PC-3 (cell line): ENCODE measurements around the gene HRH3. TPM values are rescaled to one million over a fixed set of nuclear protein-coding genes. Genes with fewer than 3 reads are reported as not detected.

Experiments
- ATAC-seq: fragments of 200-7000 bp; cut with Tn5 transposase; 2 replicates; pipeline ENCODE4 v1.9.1; 2020; ENCODE audit warnings: mild to moderate bottlenecking, moderate library complexity
- BruUV-seq: library from RNA; stranded (reverse); fragments of 400-500 nt; replicated peaks from 2 replicates; lab custom pipeline; 2021; lab: Mats Ljungman, UMichigan
- CTCF ChIA-PET: fragments of 300-600 bp; sonication (Branson Sonifier 250); formaldehyde crosslinking; loops from one replicate; lab custom pipeline; 2022; ENCODE audit warnings: antibody characterized with exemption; lab: Charles Lee
- POLR2A ChIA-PET: fragments of 300-600 bp; sonication (Branson Sonifier 250); formaldehyde crosslinking; loops from one replicate; lab custom pipeline; 2022; ENCODE audit warnings: antibody characterized with exemption; ENCODE audit not compliant: unreplicated experiment; lab: Charles Lee
- DNase-seq: peaks from one replicate; pipeline ENCODE4 v3.0.0-alpha.2; 2015
- H2AFZ ChIP-seq: fragments of 300-600 bp; sonication (generic); 2 replicates; pipeline ENCODE4 v1.6.0; 2016; ENCODE audit warnings: antibody characterized with exemption, low read length
- H3F3A ChIP-seq: fragments of 300-600 bp; sonication (generic); one replicate; pipeline ENCODE4 v1.6.0; 2017; ENCODE audit warnings: antibody characterized with exemption, low read length, control low read depth, mild to moderate bottlenecking; ENCODE audit not compliant: unreplicated experiment
- H3K27ac ChIP-seq: fragments of 300-600 bp; sonication (generic); 2 replicates; pipeline ENCODE4 v1.5.1; 2016; ENCODE audit warnings: mild to moderate bottlenecking, low read length
- H3K27me3 ChIP-seq: fragments of 300-600 bp; sonication (generic); 2 replicates; pipeline ENCODE4 v1.6.1; 2016; ENCODE audit warnings: low read length, mixed read lengths
- H3K36me3 ChIP-seq: fragments of 300-600 bp; sonication (generic); 2 replicates; pipeline ENCODE4 v1.6.1; 2016; ENCODE audit warnings: low read depth, mixed run types, low read length, mixed read lengths
- H3K4me1 ChIP-seq: fragments of 300-600 bp; sonication (generic); 2 replicates; pipeline ENCODE4 v1.5.1; 2016; ENCODE audit warnings: low read length; ENCODE audit not compliant: insufficient read depth
- H3K4me2 ChIP-seq: fragments of 300-600 bp; sonication (generic); 2 replicates; pipeline ENCODE4 v1.6.0; 2016; ENCODE audit warnings: low read length
- H3K4me3 ChIP-seq: fragments of 300-600 bp; sonication (generic); 2 replicates; pipeline ENCODE4 v1.5.1; 2016; ENCODE audit warnings: mild to moderate bottlenecking, low read length, mixed read lengths
- H3K79me2 ChIP-seq: fragments of 300-600 bp; sonication (generic); 2 replicates; pipeline ENCODE4 v1.6.1; 2017; ENCODE audit warnings: low read length, mixed read lengths
- H3K9ac ChIP-seq: fragments of 300-600 bp; sonication (generic); 2 replicates; pipeline ENCODE4 v1.6.0; 2016; ENCODE audit warnings: mild to moderate bottlenecking, low read length
- H3K9me2 ChIP-seq: fragments of 300-600 bp; sonication (generic); replicated peaks from 2 replicates; pipeline ENCODE4 v1.6.1; 2016; ENCODE audit warnings: mixed run types, low read length, mixed read lengths
- H3K9me3 ChIP-seq: fragments of 300-600 bp; sonication (generic); 2 replicates; pipeline ENCODE4 v1.6.1; 2016; ENCODE audit warnings: low read length, mixed read lengths
- H4K20me1 ChIP-seq: fragments of 300-600 bp; sonication (generic); 2 replicates; pipeline ENCODE4 v1.6.1; 2016; ENCODE audit warnings: low read length, mixed read lengths
- EZH2 ChIP-seq: fragments of 300-600 bp; sonication (generic); IDR thresholded peaks from one replicate; pipeline ENCODE4 v1.6.1; 2017; ENCODE audit warnings: antibody characterized with exemption, mild to moderate bottlenecking, low read length; ENCODE audit not compliant: unreplicated experiment
- EZH2phosphoT487 ChIP-seq: fragments of 300-600 bp; sonication (generic); IDR thresholded peaks from 2 replicates; pipeline ENCODE4 v1.6.1; 2018; ENCODE audit warnings: mild to moderate bottlenecking, antibody characterized with exemption, low read length, borderline replicate concordance
- intact Hi-C: fragments of 100-400 bp; cut with micrococcal nuclease; formaldehyde crosslinking; loops from 2 replicates; pipeline ENCODE4 v1.9.0; 2023
- total RNA-seq: library from RNA; depleted of rRNA; stranded (reverse); fragments of >200 nt; gene quantifications from 2 replicates; pipeline ENCODE4 v1.2.3, GENCODE V29; 2014
- TF ChIP-seq, protein P1 (sequence below): fragments of 300-600 bp; sonication (generic); conservative IDR thresholded peaks from 2 replicates; pipeline ENCODE4 v1.5.1; 2017; ENCODE audit warnings: antibody characterized with exemption, low read depth, mild to moderate bottlenecking, low read length

The HRH3 gene
- total RNA-seq, 1 experiment from 2014 or later: not detected

DNA sequence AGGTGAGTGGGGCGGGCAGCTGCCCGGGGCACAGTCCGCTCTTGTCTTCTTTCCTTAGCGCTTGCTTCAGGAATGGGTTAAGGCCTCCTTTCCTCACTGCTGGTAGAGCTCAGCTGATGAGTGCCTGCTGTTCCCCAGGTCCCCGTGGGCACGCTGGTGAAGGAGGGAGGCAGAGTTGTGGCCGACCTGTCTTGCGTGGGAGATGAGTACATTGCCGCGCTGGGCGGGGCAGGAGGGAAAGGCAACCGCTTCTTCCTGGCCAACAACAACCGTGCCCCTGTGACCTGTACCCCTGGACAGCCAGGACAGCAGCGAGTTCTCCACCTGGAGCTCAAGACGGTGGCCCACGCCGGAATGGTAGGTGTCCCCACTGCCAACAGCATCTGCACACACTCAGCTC is 21.6 kb downstream of the HRH3 start:
- no peaks in the 10 kb centered on the region for H4K20me1 ChIP-seq
- ChIA-PET POLR2A (no interaction called here), CTCF (no interaction called here)
- H3K27me3 ChIP-seq: no peaks in the 10 kb centered on the region
- no peaks in the 10 kb centered on the region for H3F3A ChIP-seq
- BruUV-seq: no TSS peak
- H3K9ac ChIP-seq: no peak overlapping the region
- H3K79me2 ChIP-seq: no peaks in the 10 kb centered on the region
- peaks cover 38% of the 10 kb centered on the region for H3K36me3 ChIP-seq
- no peak overlapping the region for H3K27ac ChIP-seq
- H3K9me3 ChIP-seq: no peaks in the 10 kb centered on the region
- H2AFZ ChIP-seq: no peak overlapping the region
- H3K4me2 ChIP-seq: no peak overlapping the region
- ATAC-seq (no peak), DNase-seq (no peak)
- no peaks in the 10 kb centered on the region for H3K9me2 ChIP-seq
- no peak for TF ChIP-seq EZH2
- peaks cover 13% of the 10 kb centered on the region for H3K4me1 ChIP-seq
- intact Hi-C loops: no loop called here
- no peak overlapping the region for H3K4me3 ChIP-seq

DNA sequence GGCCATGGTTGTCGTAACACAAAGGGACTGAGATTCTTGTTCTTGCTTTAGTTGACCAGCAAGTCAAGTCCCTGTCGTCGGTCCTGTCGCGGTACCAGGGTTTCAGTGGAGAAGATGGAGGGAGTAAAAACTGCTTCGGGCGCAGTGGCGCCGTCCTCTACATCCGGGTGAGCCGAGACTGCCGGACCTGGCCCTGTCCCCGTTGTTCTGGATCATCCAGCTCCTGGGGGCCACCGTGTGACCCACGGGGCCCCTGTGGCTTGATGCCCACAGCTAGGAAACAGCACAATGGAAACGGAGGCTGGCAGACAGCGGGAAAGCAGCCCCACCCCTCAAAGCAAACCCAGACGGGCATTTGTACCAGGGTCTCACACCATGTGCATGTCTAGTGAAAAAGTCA is 22.3 kb downstream of the HRH3 start:
- no peaks in the 10 kb centered on the region for H3K79me2 ChIP-seq
- no peak overlapping the region for H3K27ac ChIP-seq
- H3F3A ChIP-seq: no peaks in the 10 kb centered on the region
- no peaks in the 10 kb centered on the region for H3K27me3 ChIP-seq
- no peak overlapping the region for H3K9ac ChIP-seq
- POLR2A ChIA-PET: no interaction called here
- no peak for DNase-seq
- ATAC-seq: no peak
- H4K20me1 ChIP-seq: no peaks in the 10 kb centered on the region
- TF ChIP-seq, protein P1, sequence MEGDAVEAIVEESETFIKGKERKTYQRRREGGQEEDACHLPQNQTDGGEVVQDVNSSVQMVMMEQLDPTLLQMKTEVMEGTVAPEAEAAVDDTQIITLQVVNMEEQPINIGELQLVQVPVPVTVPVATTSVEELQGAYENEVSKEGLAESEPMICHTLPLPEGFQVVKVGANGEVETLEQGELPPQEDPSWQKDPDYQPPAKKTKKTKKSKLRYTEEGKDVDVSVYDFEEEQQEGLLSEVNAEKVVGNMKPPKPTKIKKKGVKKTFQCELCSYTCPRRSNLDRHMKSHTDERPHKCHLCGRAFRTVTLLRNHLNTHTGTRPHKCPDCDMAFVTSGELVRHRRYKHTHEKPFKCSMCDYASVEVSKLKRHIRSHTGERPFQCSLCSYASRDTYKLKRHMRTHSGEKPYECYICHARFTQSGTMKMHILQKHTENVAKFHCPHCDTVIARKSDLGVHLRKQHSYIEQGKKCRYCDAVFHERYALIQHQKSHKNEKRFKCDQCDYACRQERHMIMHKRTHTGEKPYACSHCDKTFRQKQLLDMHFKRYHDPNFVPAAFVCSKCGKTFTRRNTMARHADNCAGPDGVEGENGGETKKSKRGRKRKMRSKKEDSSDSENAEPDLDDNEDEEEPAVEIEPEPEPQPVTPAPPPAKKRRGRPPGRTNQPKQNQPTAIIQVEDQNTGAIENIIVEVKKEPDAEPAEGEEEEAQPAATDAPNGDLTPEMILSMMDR: no peak
- no peak for TF ChIP-seq EZH2phosphoT487
- no peak for TF ChIP-seq EZH2
- no peaks in the 10 kb centered on the region for H3K9me3 ChIP-seq
- H2AFZ ChIP-seq: no peak overlapping the region
- intact Hi-C loops: no loop called here
- CTCF ChIA-PET: no interaction called here
- H3K9me2 ChIP-seq: no peaks in the 10 kb centered on the region
- no TSS peak for BruUV-seq
- H3K4me1 ChIP-seq: peaks cover 6% of the 10 kb centered on the region
- peaks cover 44% of the 10 kb centered on the region for H3K36me3 ChIP-seq
- H3K4me3 ChIP-seq: no peak overlapping the region
- H3K4me2 ChIP-seq: no peak overlapping the region

GRCh38 chr20:62197311-62197710 is 22.8 kb downstream of the HRH3 start:
- DNase-seq: no peak
- H3K4me1 ChIP-seq: peaks cover 5% of the 10 kb centered on the region; the same call in 1 of the 2 replicates

More at GRCh38 chr20:62197311-62197710, 22.8 kb downstream of the HRH3 start:
- H2AFZ ChIP-seq: no peak overlapping the region
- no peak overlapping the region for H3K4me3 ChIP-seq
- ATAC-seq: no peak
- H3K27ac ChIP-seq: no peak overlapping the region
- TF ChIP-seq, protein P1: no peak
- TF ChIP-seq EZH2 (no peak), EZH2phosphoT487 (no peak)
- peaks cover 44% of the 10 kb centered on the region for H3K36me3 ChIP-seq
- intact Hi-C loops: no loop called here
- H4K20me1 ChIP-seq: no peaks in the 10 kb centered on the region
- H3F3A ChIP-seq: no peaks in the 10 kb centered on the region
- no peaks in the 10 kb centered on the region for H3K79me2 ChIP-seq
- ChIA-PET POLR2A (no interaction called here), CTCF (no interaction called here)
- H3K9me2 ChIP-seq: no peaks in the 10 kb centered on the region
- no peaks in the 10 kb centered on the region for H3K27me3 ChIP-seq
- no TSS peak for BruUV-seq
- no peak overlapping the region for H3K9ac ChIP-seq
- H3K4me2 ChIP-seq: no peak overlapping the region
- H3K9me3 ChIP-seq: no peaks in the 10 kb centered on the region
